ENCODE data around the gene WDR37. TPM values are rescaled to one million over a fixed set of nuclear protein-coding genes. Genes with fewer than 3 reads are reported as not detected.

The WDR37 gene
- total RNA-seq, 1 experiment from 2014 or later: 5.6 TPM

- Histone ChIP-seq H3K4me3 (no peak overlapping the region), H3K9me3 (replicated peaks) (no peaks in the 10 kb centered on the region), H3K27me3 (no peaks in the 10 kb centered on the region), H3K27ac (no peak overlapping the region), H3K4me1 (no peaks in the 10 kb centered on the region), H3K36me3 (no peaks in the 10 kb centered on the region; the same call in 1 of the 2 replicates)
- DNase-seq: no peak
Observed at GRCh38 chr10:1074748-1075308, 18.6 kb downstream of the WDR37 start.

GRCh38 chr10:1078668-1079067, 22.5 kb downstream of the WDR37 start:
- Histone ChIP-seq H3K36me3 (no peaks in the 10 kb centered on the region), H3K27ac (no peak overlapping the region), H3K9me3 (replicated peaks) (no peaks in the 10 kb centered on the region), H3K4me3 (no peak overlapping the region), H3K4me1 (no peaks in the 10 kb centered on the region), H3K27me3 (no peaks in the 10 kb centered on the region)
- no peak for DNase-seq

GRCh38 chr10:1083581-1083980, 27.4 kb downstream of the WDR37 start:
- Histone ChIP-seq H3K4me1 (no peaks in the 10 kb centered on the region), H3K27me3 (no peaks in the 10 kb centered on the region), H3K27ac (no peak overlapping the region), H3K4me3 (no peak overlapping the region), H3K9me3 (replicated peaks) (no peaks in the 10 kb centered on the region), H3K36me3 (no peaks in the 10 kb centered on the region)
- no peak for DNase-seq

- Histone ChIP-seq H3K4me1 (no peaks in the 10 kb centered on the region), H3K4me3 (no peak overlapping the region), H3K27ac (no peak overlapping the region), H3K36me3 (no peaks in the 10 kb centered on the region), H3K9me3 (replicated peaks) (no peaks in the 10 kb centered on the region), H3K27me3 (no peaks in the 10 kb centered on the region)
- no peak for DNase-seq
Observed at GRCh38 chr10:1084011-1084950, 28.1 kb downstream of the WDR37 start.

- DNase-seq: no peak
- H3K9me3 ChIP-seq (replicated peaks): no peaks in the 10 kb centered on the region
- no peak overlapping the region for H3K4me3 ChIP-seq
- no peaks in the 10 kb centered on the region for H3K36me3 ChIP-seq
- H3K4me1 ChIP-seq: no peaks in the 10 kb centered on the region
- H3K27me3 ChIP-seq: no peaks in the 10 kb centered on the region
- no peak overlapping the region for H3K27ac ChIP-seq
Observed at GRCh38 chr10:1085258-1085657, 29.1 kb downstream of the WDR37 start.

- no peaks in the 10 kb centered on the region for H3K27me3 ChIP-seq
- no peak overlapping the region for H3K27ac ChIP-seq
- H3K4me1 ChIP-seq: no peaks in the 10 kb centered on the region
- no peaks in the 10 kb centered on the region for H3K9me3 ChIP-seq (replicated peaks)
- no peaks in the 10 kb centered on the region for H3K36me3 ChIP-seq
- DNase-seq: no peak
- H3K4me3 ChIP-seq: no peak overlapping the region
Observed at GRCh38 chr10:1086787-1087186, 30.6 kb downstream of the WDR37 start.

- DNase-seq: no peak
- Histone ChIP-seq H3K9me3 (replicated peaks) (no peaks in the 10 kb centered on the region), H3K36me3 (no peaks in the 10 kb centered on the region)
Observed at GRCh38 chr10:1089017-1089689, 33.0 kb downstream of the WDR37 start.

GRCh38 chr10:1090696-1091095, 34.5 kb downstream of the WDR37 start:
- Histone ChIP-seq H3K27me3 (no peaks in the 10 kb centered on the region), H3K4me3 (no peak overlapping the region), H3K36me3 (no peaks in the 10 kb centered on the region), H3K27ac (no peak overlapping the region), H3K4me1 (no peaks in the 10 kb centered on the region), H3K9me3 (replicated peaks) (no peaks in the 10 kb centered on the region)
- DNase-seq: no peak

More at GRCh38 chr10:1089017-1089689, 33.0 kb downstream of the WDR37 start:
- H3K27ac ChIP-seq: no peak overlapping the region
- no peak overlapping the region for H3K4me3 ChIP-seq
- H3K27me3 ChIP-seq: no peaks in the 10 kb centered on the region
- H3K4me1 ChIP-seq: no peaks in the 10 kb centered on the region

GRCh38 chr10:1093696-1094095, 37.5 kb downstream of the WDR37 start:
- DNase-seq: no peak
- Histone ChIP-seq H3K9me3 (replicated peaks) (no peaks in the 10 kb centered on the region), H3K4me1 (no peaks in the 10 kb centered on the region), H3K27ac (no peak overlapping the region), H3K36me3 (no peaks in the 10 kb centered on the region), H3K27me3 (no peaks in the 10 kb centered on the region), H3K4me3 (no peak overlapping the region)

- no peak overlapping the region for H3K4me3 ChIP-seq
- H3K27me3 ChIP-seq: no peaks in the 10 kb centered on the region
- H3K9me3 ChIP-seq (replicated peaks): no peaks in the 10 kb centered on the region
- H3K27ac ChIP-seq: no peak overlapping the region
- DNase-seq: no peak
- no peaks in the 10 kb centered on the region for H3K36me3 ChIP-seq
- H3K4me1 ChIP-seq: no peaks in the 10 kb centered on the region
Observed at GRCh38 chr10:1094112-1095057, 38.2 kb downstream of the WDR37 start.

GRCh38 chr10:1095498-1095897, 39.3 kb downstream of the WDR37 start:
- Histone ChIP-seq H3K4me3 (no peak overlapping the region), H3K27me3 (no peaks in the 10 kb centered on the region), H3K9me3 (replicated peaks) (no peaks in the 10 kb centered on the region), H3K27ac (no peak overlapping the region), H3K4me1 (no peaks in the 10 kb centered on the region), H3K36me3 (no peaks in the 10 kb centered on the region)
- DNase-seq: no peak

GRCh38 chr10:1096287-1096889, 40.2 kb downstream of the WDR37 start:
- no peaks in the 10 kb centered on the region for H3K9me3 ChIP-seq (replicated peaks)
- DNase-seq: no peak
- no peak overlapping the region for H3K27ac ChIP-seq
- H3K27me3 ChIP-seq: no peaks in the 10 kb centered on the region
- no peak overlapping the region for H3K4me3 ChIP-seq
- no peaks in the 10 kb centered on the region; the same call in 1 of the 2 replicates for H3K36me3 ChIP-seq
- H3K4me1 ChIP-seq: no peaks in the 10 kb centered on the region

GRCh38 chr10:1097436-1097835, 41.3 kb downstream of the WDR37 start:
- no peak overlapping the region for H3K4me3 ChIP-seq
- no peaks in the 10 kb centered on the region for H3K4me1 ChIP-seq
- H3K36me3 ChIP-seq: no peaks in the 10 kb centered on the region; the same call in 1 of the 2 replicates
- H3K9me3 ChIP-seq (replicated peaks): no peaks in the 10 kb centered on the region
- no peak overlapping the region for H3K27ac ChIP-seq
- no peak for DNase-seq
- no peaks in the 10 kb centered on the region for H3K27me3 ChIP-seq

- Histone ChIP-seq H3K4me3 (no peak overlapping the region), H3K27me3 (no peaks in the 10 kb centered on the region), H3K9me3 (replicated peaks) (no peaks in the 10 kb centered on the region), H3K36me3 (no peaks in the 10 kb centered on the region; the same call in 1 of the 2 replicates), H3K27ac (no peak overlapping the region), H3K4me1 (no peaks in the 10 kb centered on the region)
- DNase-seq: no peak
Observed at GRCh38 chr10:1100143-1100542, 44.0 kb downstream of the WDR37 start.

Data from SJCRH30 (cell line).